ENCODE measurements around the gene POLR1C. TPM values are rescaled to one million over a fixed set of nuclear protein-coding genes. Genes with fewer than 3 reads are reported as not detected.
A peak's percentile ranks its signal among the peaks of the same experiment; 100 is the strongest.

Gene POLR1C
- total and polyA plus RNA-seq, 2 experiments from 2014 or later, result 24.9 to 38.1 TPM

DNA sequence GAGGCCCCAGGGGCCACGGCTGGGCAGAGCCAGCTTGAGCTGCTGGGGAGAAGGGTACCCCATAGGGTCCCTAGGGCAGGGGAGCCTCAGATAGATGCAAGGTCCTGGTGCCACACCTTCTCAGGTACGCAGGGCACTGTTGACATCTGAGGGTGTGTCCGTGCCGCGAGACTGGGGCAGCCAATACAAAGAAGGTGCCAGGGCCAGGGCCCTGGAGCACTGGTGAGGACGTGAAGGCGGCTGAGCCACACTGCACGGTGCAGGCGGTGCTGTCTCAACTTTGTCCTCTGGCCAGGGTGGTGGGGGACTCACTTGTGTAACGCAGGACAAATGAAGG, 6.1 kb upstream of the POLR1C start:
- H3F3A ChIP-seq (ENCODE audit: insufficient read depth), result peaks cover 8% of the 10 kb centered on the region; the same call in 1 of the 2 replicates
- H3K9me2 ChIP-seq (ENCODE audit: insufficient read depth), result no peaks in the 10 kb centered on the region
- H3K4me2 ChIP-seq (ENCODE audit: unreplicated experiment), result peak overlapping the region; percentile 67
- H3K4me1 ChIP-seq (ENCODE audit: insufficient read depth), result peaks cover 11% of the 10 kb centered on the region
- H3K36me3 ChIP-seq (ENCODE audit: low read depth), result no peaks in the 10 kb centered on the region; the same call in 1 of the 2 replicates
- H3K27ac ChIP-seq, result peak overlapping the region; percentile 63
- no peak for TF ChIP-seq EZH2phosphoT487 (IDR thresholded peaks at IDR 0.05; ENCODE audit: insufficient read depth, low read depth)
- WGBS, 2 experiments (ENCODE audit: low coverage in 1 of 2, low lambda C conversion rate in 2 of 2, missing lambda C conversion rate in 2 of 2), result 74 to 75% methylated on average over 10 of the region's 10 CpGs
- in situ Hi-C loops (cut with MboI), result no loop called here
- H3K4me3 ChIP-seq, result peak overlapping the region; percentile 75
- H3K27me3 ChIP-seq (replicated peaks; ENCODE audit: insufficient read depth), result no peaks in the 10 kb centered on the region
- H2AFZ ChIP-seq, result peak overlapping the region; percentile 73
- no peaks in the 10 kb centered on the region for H3K9me3 ChIP-seq (ENCODE audit: low read depth)
- peaks cover 30% of the 10 kb centered on the region for H3K79me2 ChIP-seq (ENCODE audit: insufficient read depth)
- no peaks in the 10 kb centered on the region for H4K20me1 ChIP-seq (ENCODE audit: insufficient read depth)
- H3K9ac ChIP-seq, result peak overlapping the region; percentile 81
- DNase-seq, result no peak

GRCh38 chr6:43511824-43512415, 5.0 kb upstream of the POLR1C start:
- Histone ChIP-seq H3F3A (ENCODE audit: insufficient read depth) (peaks cover 8% of the 10 kb centered on the region; the same call in 1 of the 2 replicates), H3K4me1 (ENCODE audit: insufficient read depth) (peaks cover 11% of the 10 kb centered on the region), H3K9me3 (ENCODE audit: low read depth) (no peaks in the 10 kb centered on the region), H3K27me3 (replicated peaks; ENCODE audit: insufficient read depth) (no peaks in the 10 kb centered on the region), H3K4me3 (no peak overlapping the region), H2AFZ (no peak overlapping the region), H3K4me2 (ENCODE audit: unreplicated experiment) (no peak overlapping the region), H3K36me3 (ENCODE audit: low read depth) (no peaks in the 10 kb centered on the region; the same call in 1 of the 2 replicates), H3K79me2 (ENCODE audit: insufficient read depth) (peaks cover 40% of the 10 kb centered on the region), H3K27ac (no peak overlapping the region), H3K9me2 (ENCODE audit: insufficient read depth) (no peaks in the 10 kb centered on the region), H4K20me1 (ENCODE audit: insufficient read depth) (no peaks in the 10 kb centered on the region), H3K9ac (no peak overlapping the region)
- TF ChIP-seq EZH2phosphoT487 (IDR thresholded peaks at IDR 0.05; ENCODE audit: insufficient read depth, low read depth) (no peak), EZH2 (IDR thresholded peaks at IDR 0.05; ENCODE audit: insufficient read depth, poor library complexity, severe bottlenecking) (no peak)
- DNase-seq, result no peak
- 91 to 93% methylated on average over 10 to 11 of the region's 11 CpGs for WGBS, 2 experiments (ENCODE audit: low coverage in 1 of 2, low lambda C conversion rate in 2 of 2, missing lambda C conversion rate in 2 of 2)
- in situ Hi-C loops (cut with MboI), result no loop called here

GRCh38 chr6:43515808-43516207, 1.1 kb upstream of the POLR1C start:
- H4K20me1 ChIP-seq (ENCODE audit: insufficient read depth), result no peaks in the 10 kb centered on the region
- no peaks in the 10 kb centered on the region for H3K27me3 ChIP-seq (replicated peaks; ENCODE audit: insufficient read depth)
- peak overlapping the region; percentile 72 for H3K4me2 ChIP-seq (ENCODE audit: unreplicated experiment)
- H3K4me1 ChIP-seq (ENCODE audit: insufficient read depth), result peaks cover 21% of the 10 kb centered on the region
- H3K36me3 ChIP-seq (ENCODE audit: low read depth), result peaks cover 18% of the 10 kb centered on the region
- no peak for DNase-seq
- no peak for TF ChIP-seq EZH2 (IDR thresholded peaks at IDR 0.05; ENCODE audit: insufficient read depth, poor library complexity, severe bottlenecking)
- H3K27ac ChIP-seq, result peak overlapping the region; percentile 73; the same call in 1 of the 2 replicates
- peaks cover 74% of the 10 kb centered on the region for H3K79me2 ChIP-seq (ENCODE audit: insufficient read depth)
- in situ Hi-C loops (cut with MboI), result no loop called here
- no peaks in the 10 kb centered on the region for H3K9me3 ChIP-seq (ENCODE audit: low read depth)
- peak overlapping the region; percentile 99 for H3K4me3 ChIP-seq
- H3F3A ChIP-seq (ENCODE audit: insufficient read depth), result peaks cover 22% of the 10 kb centered on the region
- H3K9ac ChIP-seq, result peak overlapping the region; percentile 95
- 0 out of 2 replicates have a peak overlapping the region, but pooled peaks have one; percentile 91 for H2AFZ ChIP-seq
- H3K9me2 ChIP-seq (ENCODE audit: insufficient read depth), result no peaks in the 10 kb centered on the region
- WGBS, 2 experiments (ENCODE audit: low coverage in 1 of 2, low lambda C conversion rate in 2 of 2, missing lambda C conversion rate in 2 of 2), result 52 to 62% methylated on average over 9 of the region's 9 CpGs

DNA sequence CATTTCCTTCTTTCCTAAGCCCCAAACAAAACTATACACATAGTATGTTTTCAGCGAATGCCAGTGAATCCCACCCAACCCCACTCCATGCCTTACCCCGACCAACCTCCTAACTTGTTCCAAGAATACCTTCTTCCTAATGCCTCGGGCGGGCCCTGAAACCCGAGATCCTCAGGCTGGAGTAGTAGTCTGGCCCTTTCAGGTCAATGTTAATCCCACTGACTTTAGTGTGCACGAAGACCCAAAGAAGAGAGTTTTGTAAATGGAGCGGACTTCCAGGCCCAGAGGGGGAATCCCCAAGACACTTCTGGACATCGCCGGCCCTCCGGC, 557 bp upstream of the POLR1C start:
- Histone ChIP-seq H3K27me3 (replicated peaks; ENCODE audit: insufficient read depth) (no peaks in the 10 kb centered on the region), H3K27ac (peak overlapping the region; percentile 73), H3K4me1 (ENCODE audit: insufficient read depth) (peaks cover 21% of the 10 kb centered on the region), H3K4me3 (peak overlapping the region; percentile 99), H3K4me2 (ENCODE audit: unreplicated experiment) (peak overlapping the region; percentile 72), H3F3A (ENCODE audit: insufficient read depth) (peaks cover 23% of the 10 kb centered on the region), H3K9ac (peak overlapping the region; percentile 95), H3K36me3 (ENCODE audit: low read depth) (peaks cover 23% of the 10 kb centered on the region), H3K79me2 (ENCODE audit: insufficient read depth) (peaks cover 74% of the 10 kb centered on the region), H3K9me3 (ENCODE audit: low read depth) (no peaks in the 10 kb centered on the region), H4K20me1 (ENCODE audit: insufficient read depth) (no peaks in the 10 kb centered on the region), H2AFZ (peak overlapping the region; percentile 91), H3K9me2 (ENCODE audit: insufficient read depth) (no peaks in the 10 kb centered on the region)
- WGBS, 2 experiments (ENCODE audit: low coverage in 1 of 2, low lambda C conversion rate in 2 of 2, missing lambda C conversion rate in 2 of 2), result 1 to 2% methylated on average over 10 of the region's 10 CpGs
- no peak for DNase-seq
- in situ Hi-C loops (cut with MboI), result no loop called here
- TF ChIP-seq EZH2phosphoT487 (IDR thresholded peaks at IDR 0.05; ENCODE audit: insufficient read depth, low read depth) (no peak), EZH2 (IDR thresholded peaks at IDR 0.05; ENCODE audit: insufficient read depth, poor library complexity, severe bottlenecking) (no peak)
